Tibial artery (tissue), 4 donors: ENCODE results near the gene DRAM1.
"Not testable (repeated sequence)": the region's sequence is repeated elsewhere in the genome, so short reads cannot be mapped to it uniquely, and the experiment has no call there.

Experiments
- DNase-seq, 2 donors: peaks; one replicate each; pipeline ENCODE4 v3.0.0-alpha.2; 2019
- H3K27ac ChIP-seq, 2 donors: fragments of 200-600 bp; sonication (generic) in 1 of 2; 1 replicate in 1 of 2; 2 replicates in 1 of 2; pipeline ENCODE4 v1.5.1; 2018 to 2019; ENCODE audit warnings: mild to moderate bottlenecking in 1 of 2
- H3K27me3 ChIP-seq, 2 donors: fragments of 200-600 bp; sonication (generic) in 1 of 2; one replicate each; pipeline versions ENCODE4 v1.5.1 to v1.6.0; 2016 to 2019
- H3K36me3 ChIP-seq, 3 donors: fragments of 200-600 bp; sonication (generic) in 2 of 3; one replicate each; pipeline ENCODE4 v1.5.1; 2016 to 2019; ENCODE audit warnings: mild to moderate bottlenecking in 2 of 3
- H3K4me1 ChIP-seq, 4 donors: fragments of 200-600 bp; sonication (generic) in 2 of 4; 1 replicate in 3 of 4; 2 replicates in 1 of 4; pipeline ENCODE4 v1.5.1; 2016 to 2019
- H3K4me3 ChIP-seq, 2 donors: fragments of 200-600 bp; sonication (generic) in 1 of 2; 1 replicate in 1 of 2; 2 replicates in 1 of 2; pipeline ENCODE4 v1.5.1; 2018 to 2019; ENCODE audit warnings: mild to moderate bottlenecking in 2 of 2
- H3K9me3 ChIP-seq, 3 donors: fragments of 200-600 bp; sonication (generic) in 1 of 3; one replicate each; pipeline ENCODE4 v1.5.1; 2016 to 2019
- intact Hi-C: fragments of 100-400 bp; cut with DNase I; formaldehyde crosslinking; loops from one replicate; pipeline ENCODE4 v1.15.0; 2023; ENCODE audit warnings: low total_unique reads
- TF ChIP-seq, protein P1 (sequence below), 2 experiments: fragments of 200-600 bp in 1 of 2; fragments of 450-650 bp in 1 of 2; IDR thresholded peaks; one replicate each; pipeline ENCODE4 v1.5.1; 2017 to 2019; ENCODE audit warnings: antibody characterized with exemption in 2 of 2, mild to moderate bottlenecking in 1 of 2, moderate library complexity in 1 of 2

Gene DRAM1

DNA sequence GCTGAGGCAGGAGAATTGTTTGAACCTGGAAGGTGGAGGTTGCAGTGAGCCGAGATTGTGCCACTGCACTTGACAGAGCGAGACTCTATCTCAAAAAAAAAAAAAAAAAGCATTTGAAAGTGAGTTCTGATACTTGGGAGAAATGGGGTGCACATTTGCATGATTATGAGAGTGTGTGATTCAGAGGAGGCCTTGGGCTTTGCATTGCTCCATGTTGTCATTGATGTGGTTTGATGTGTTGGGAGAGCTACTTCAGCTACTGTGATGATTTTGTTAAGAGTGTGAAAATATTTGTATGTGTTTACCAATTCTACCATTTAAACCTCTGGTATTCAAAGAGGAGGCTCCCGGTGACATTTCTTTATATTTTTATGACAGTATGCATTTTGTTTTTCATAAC is 24.4 kb downstream of the DRAM1 start:
- H3K27ac ChIP-seq: no peak overlapping the region
- no peaks in the 10 kb centered on the region for H3K9me3 ChIP-seq
- H3K4me1 ChIP-seq: no peaks in the 10 kb centered on the region
- H3K27me3 ChIP-seq: no peaks in the 10 kb centered on the region
- TF ChIP-seq, protein P1, sequence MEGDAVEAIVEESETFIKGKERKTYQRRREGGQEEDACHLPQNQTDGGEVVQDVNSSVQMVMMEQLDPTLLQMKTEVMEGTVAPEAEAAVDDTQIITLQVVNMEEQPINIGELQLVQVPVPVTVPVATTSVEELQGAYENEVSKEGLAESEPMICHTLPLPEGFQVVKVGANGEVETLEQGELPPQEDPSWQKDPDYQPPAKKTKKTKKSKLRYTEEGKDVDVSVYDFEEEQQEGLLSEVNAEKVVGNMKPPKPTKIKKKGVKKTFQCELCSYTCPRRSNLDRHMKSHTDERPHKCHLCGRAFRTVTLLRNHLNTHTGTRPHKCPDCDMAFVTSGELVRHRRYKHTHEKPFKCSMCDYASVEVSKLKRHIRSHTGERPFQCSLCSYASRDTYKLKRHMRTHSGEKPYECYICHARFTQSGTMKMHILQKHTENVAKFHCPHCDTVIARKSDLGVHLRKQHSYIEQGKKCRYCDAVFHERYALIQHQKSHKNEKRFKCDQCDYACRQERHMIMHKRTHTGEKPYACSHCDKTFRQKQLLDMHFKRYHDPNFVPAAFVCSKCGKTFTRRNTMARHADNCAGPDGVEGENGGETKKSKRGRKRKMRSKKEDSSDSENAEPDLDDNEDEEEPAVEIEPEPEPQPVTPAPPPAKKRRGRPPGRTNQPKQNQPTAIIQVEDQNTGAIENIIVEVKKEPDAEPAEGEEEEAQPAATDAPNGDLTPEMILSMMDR (IDR thresholded peaks at IDR 0.05): no peak
- peaks cover 5 to 12% (median 8%) of the 10 kb centered on the region in 3 donors for H3K36me3 ChIP-seq
- intact Hi-C loops: no loop called here
- DNase-seq: no peak
- H3K4me3 ChIP-seq: no peak overlapping the region

DNA sequence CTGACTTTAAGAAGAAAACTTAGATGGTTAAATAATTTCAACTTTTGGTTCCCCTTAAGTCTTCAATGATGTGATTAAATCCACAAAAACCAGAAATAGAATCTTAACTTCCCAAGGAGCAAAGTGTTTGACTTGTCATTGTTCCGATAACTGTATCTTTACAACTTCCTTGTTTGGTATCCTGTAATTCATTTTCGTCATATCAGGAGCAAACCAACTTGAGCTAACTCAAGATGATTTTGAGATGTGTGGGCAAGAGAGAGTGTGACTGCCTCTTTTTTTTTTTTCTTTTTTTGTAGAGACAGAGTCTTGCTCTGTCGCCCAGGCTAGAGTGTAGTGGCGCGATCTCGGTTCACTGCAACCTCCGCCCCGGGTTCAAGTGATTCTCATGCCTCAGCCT is 25.3 kb downstream of the DRAM1 start:
- DNase-seq: no peak
- Histone ChIP-seq H3K9me3 (no peaks in the 10 kb centered on the region), H3K4me1 (no peaks in the 10 kb centered on the region), H3K36me3 (peaks cover 5 to 12% (median 8%) of the 10 kb centered on the region in 3 donors), H3K27ac (no peak overlapping the region), H3K4me3 (no peak overlapping the region), H3K27me3 (no peaks in the 10 kb centered on the region)
- intact Hi-C loops: no loop called here
- TF ChIP-seq, protein P1 (IDR thresholded peaks at IDR 0.05): no peak

DNA sequence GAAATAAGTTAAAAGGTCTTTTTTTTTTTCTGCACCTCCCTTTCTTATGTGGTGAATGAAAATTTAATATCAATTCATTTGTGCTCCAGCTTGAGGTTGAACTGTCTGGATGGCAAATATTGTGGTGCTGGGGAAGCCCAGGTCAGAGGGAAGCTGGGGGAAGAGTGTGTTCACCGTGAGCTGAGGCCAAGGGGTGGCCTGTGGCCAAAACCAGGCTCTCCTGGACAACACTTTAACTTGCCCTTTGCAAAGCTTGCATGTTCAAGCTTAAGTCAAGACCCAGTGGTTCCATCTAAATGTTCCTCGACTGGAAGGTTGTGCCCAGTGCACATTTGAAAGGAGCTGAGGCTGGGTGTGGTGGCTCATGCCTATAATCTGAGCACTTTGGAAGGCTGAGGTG is 28.8 kb downstream of the DRAM1 start:
- intact Hi-C loops: no loop called here
- H3K27ac ChIP-seq: no peak overlapping the region

DNA sequence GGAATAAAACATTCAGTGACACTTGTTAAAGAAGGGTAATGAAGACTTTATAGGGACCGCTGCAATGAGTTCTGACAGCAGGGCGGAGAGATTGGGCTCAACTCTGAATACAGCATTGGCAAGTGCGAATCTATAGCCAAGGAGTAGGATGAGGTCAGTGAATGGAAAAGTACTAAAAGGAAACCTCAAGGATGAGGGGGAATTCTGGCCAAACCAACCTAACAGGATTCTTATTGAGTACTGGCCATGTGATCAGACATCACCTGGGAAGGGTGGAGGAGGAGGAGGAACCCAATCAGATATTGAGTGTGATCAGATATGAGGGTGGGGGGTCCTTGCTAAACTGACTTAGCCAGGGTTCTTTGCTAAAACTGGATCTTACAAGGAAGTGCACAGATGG is 31.0 kb downstream of the DRAM1 start:
- TF ChIP-seq, protein P1 (IDR thresholded peaks at IDR 0.05): no peak
- DNase-seq: no peak
- H3K27ac ChIP-seq: no peak overlapping the region
- peaks cover 0 to 7% (median 0%) of the 10 kb centered on the region in 3 donors for H3K36me3 ChIP-seq
- no peaks in the 10 kb centered on the region for H3K9me3 ChIP-seq
- no peaks in the 10 kb centered on the region for H3K27me3 ChIP-seq
- intact Hi-C loops: no loop called here
- H3K4me3 ChIP-seq: no peak overlapping the region
- H3K4me1 ChIP-seq: no peaks in the 10 kb centered on the region

More for the DNA sequence above, 28.8 kb downstream of the DRAM1 start:
- TF ChIP-seq, protein P1 (IDR thresholded peaks at IDR 0.05): no peak
- no peaks in the 10 kb centered on the region for H3K4me1 ChIP-seq
- H3K9me3 ChIP-seq: no peaks in the 10 kb centered on the region
- H3K36me3 ChIP-seq: peaks cover 4 to 9% (median 6%) of the 10 kb centered on the region in 3 donors
- H3K27me3 ChIP-seq: no peaks in the 10 kb centered on the region
- no peak for DNase-seq
- H3K4me3 ChIP-seq: no peak overlapping the region

DNA sequence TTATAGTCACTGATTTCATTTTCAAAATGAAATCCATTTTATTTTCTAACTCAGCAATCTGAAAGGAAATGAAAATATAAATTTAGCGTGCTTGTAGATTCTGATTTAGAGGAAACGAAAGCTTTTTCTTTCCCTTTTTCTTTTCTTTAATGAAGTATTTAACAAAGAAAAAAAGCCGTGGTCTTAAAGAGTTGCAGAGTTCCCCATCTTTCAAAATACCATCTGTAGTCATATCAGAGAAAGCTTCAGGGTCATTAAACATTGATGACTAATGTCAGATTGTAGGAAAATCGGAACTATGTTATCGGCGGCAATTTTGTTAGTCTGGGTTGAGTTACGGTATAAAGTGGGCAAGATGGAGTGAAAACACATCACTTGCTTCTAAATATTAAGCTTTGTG is 32.3 kb downstream of the DRAM1 start:
- Histone ChIP-seq H3K9me3 (no peaks in the 10 kb centered on the region), H3K4me1 (no peaks in the 10 kb centered on the region), H3K27ac (no peak overlapping the region), H3K4me3 (no peak overlapping the region), H3K27me3 (no peaks in the 10 kb centered on the region), H3K36me3 (peaks cover 0 to 7% (median 0%) of the 10 kb centered on the region in 3 donors)
- TF ChIP-seq, protein P1 (IDR thresholded peaks at IDR 0.05): no peak
- intact Hi-C loops: no loop called here
- no peak for DNase-seq

DNA sequence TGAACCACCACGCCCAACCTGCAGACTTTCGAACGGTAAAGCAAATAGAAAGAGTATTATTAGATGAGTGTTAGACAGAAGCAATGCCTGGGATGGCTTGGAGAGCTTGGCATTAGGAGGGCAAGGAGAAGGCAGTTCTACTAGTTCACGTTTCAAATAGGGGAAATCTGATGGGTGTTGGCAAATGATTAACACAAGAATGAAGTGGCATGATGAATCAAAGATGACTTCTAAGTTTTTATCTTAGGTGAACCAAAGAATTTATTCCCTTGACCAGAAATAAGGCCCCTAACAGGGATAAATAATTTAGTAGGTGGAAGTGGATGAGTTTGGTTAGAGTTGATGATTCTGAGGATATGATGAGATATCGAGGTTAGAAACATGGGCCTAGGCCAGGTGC is 38.5 kb downstream of the DRAM1 start:
- DNase-seq: no peak
- Histone ChIP-seq H3K4me3 (no peak overlapping the region), H3K27me3 (no peaks in the 10 kb centered on the region), H3K9me3 (no peaks in the 10 kb centered on the region), H3K27ac (no peak overlapping the region), H3K36me3 (peaks cover 0 to 3% (median 0%) of the 10 kb centered on the region in 3 donors), H3K4me1 (peaks cover 0 to 6% (median 0%) of the 10 kb centered on the region in 4 donors)
- intact Hi-C loops: no loop called here
- TF ChIP-seq, protein P1 (IDR thresholded peaks at IDR 0.05): no peak

DNA sequence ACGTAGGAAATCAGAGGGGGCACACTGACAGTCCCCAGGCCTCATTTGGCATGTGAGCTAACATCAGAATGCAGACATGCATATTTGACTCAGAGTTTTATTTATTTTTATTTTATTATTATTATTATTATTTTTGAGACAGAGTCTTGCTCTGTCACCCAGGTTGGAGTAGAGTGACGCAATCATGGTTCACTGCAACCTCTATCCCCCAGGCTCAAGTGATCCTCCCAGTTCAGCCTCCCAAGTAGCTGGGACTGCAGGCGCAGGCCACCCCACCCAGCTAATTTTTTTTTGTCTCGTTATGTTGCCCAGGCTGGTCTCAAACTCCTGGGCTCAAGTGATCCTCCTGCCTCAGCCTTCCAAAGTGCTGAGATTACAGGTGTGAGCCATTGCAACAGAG is 41.4 kb downstream of the DRAM1 start:
- H3K4me3 ChIP-seq, DNase-seq, intact Hi-C loops, H3K9me3 ChIP-seq, H3K27ac ChIP-seq, H3K27me3 ChIP-seq, H3K4me1 ChIP-seq: not testable (repeated sequence)
- H3K36me3 ChIP-seq: peaks cover 6 to 24% (median 7%) of the 10 kb centered on the region in 3 donors
